Heart right ventricle (tissue), 16 donors: ENCODE data around the gene SATB2. TPM values are rescaled to one million over a fixed set of nuclear protein-coding genes. Genes with fewer than 3 reads are reported as not detected.

Experiments
- ATAC-seq, 8 donors: fragments of 200-7000 bp; cut with Tn5 transposase; one replicate each; pipeline ENCODE4 v1.9.1; 2020; ENCODE audit warnings: mild to moderate bottlenecking in 8 of 8, moderate library complexity in 8 of 8, moderate number of reproducible peaks in 1 of 8
- DNase-seq, 2 donors: peaks; one replicate each; pipeline ENCODE4 v3.0.0-alpha.2; 2020
- H3K27ac ChIP-seq, 10 donors: fragments of 200-600 bp; sonication (generic) in 2 of 10; one replicate each; pipeline versions ENCODE4 v1.5.0 to v1.8.0; 2020 to 2022; ENCODE audit warnings: mild to moderate bottlenecking in 3 of 10
- H3K27me3 ChIP-seq, 7 donors: fragments of 200-600 bp; one replicate each; pipeline ENCODE4 v1.8.0; 2021 to 2022; ENCODE audit warnings: mild to moderate bottlenecking in 2 of 7
- H3K36me3 ChIP-seq, 9 donors: fragments of 200-600 bp; sonication (generic) in 1 of 9; one replicate each; pipeline versions ENCODE4 v1.5.0 to v1.8.0; 2020 to 2022; ENCODE audit warnings: mild to moderate bottlenecking in 2 of 9
- H3K4me1 ChIP-seq, 9 donors: fragments of 200-600 bp; sonication (generic) in 1 of 9; one replicate each; pipeline versions ENCODE4 v1.5.0 to v1.8.0; 2020 to 2022; ENCODE audit warnings: mild to moderate bottlenecking in 4 of 9
- H3K4me3 ChIP-seq, 10 donors: fragments of 200-600 bp; sonication (generic) in 2 of 10; one replicate each; pipeline versions ENCODE4 v1.5.0 to v1.8.0; 2020 to 2022; ENCODE audit warnings: mild to moderate bottlenecking in 7 of 10, moderate library complexity in 2 of 10
- H3K9me3 ChIP-seq, 11 donors: fragments of 200-600 bp in 10 of 11; sonication (generic) in 2 of 11; one replicate each; pipeline versions ENCODE4 v1.5.0 to v1.8.0; 2013 to 2022; ENCODE audit warnings: mild to moderate bottlenecking in 2 of 11, control low read depth in 1 of 11, moderate library complexity in 1 of 11
- CTCF ChIP-seq, 9 donors: fragments of 200-600 bp; sonication (generic) in 2 of 9; IDR thresholded peaks; one replicate each; pipeline versions ENCODE4 v1.5.0 to v1.8.0; 2021 to 2022; ENCODE audit warnings: antibody characterized with exemption in 9 of 9, mild to moderate bottlenecking in 5 of 9, moderate library complexity in 1 of 9
- WGBS, 2 donors: extraction: QIAGEN DNeasy Blood & Tissue Kit; methylation state at CpG; one replicate each; pipeline ENCODE4 v1.1.7; 2013; ENCODE audit warnings: inconsistent platforms in 1 of 2; 5-methylcytosine and 5-hydroxymethylcytosine counted together
- intact Hi-C, 10 donors: fragments of 100-400 bp; cut with DNase I; formaldehyde crosslinking; loops; one replicate each; pipeline versions ENCODE4 v1.11.1 to v1.14.2; 2022
- polyA plus RNA-seq, 2 donors: library from polyadenylated mRNA; stranded (reverse); fragments of 200-250 nt; gene quantifications; one replicate each; pipeline ENCODE4 v1.2.3, GENCODE V29; 2013
- total RNA-seq, 10 donors: library from RNA; stranded (reverse); fragmentation: NEBNext Ultra II Directional in 3 of 10; extraction: Animal tissue kit (Norgen Biotek cat#: 25700) in 3 of 10; gene quantifications; one replicate each; pipeline versions ENCODE4 v1.2.1 to v1.2.4, GENCODE V29; 2021 to 2023
- donor health status: Arrhythmogenic right ventricular cardiomyopathy.
- donor health status: ischemic (EF 13 %, LVEDD 7.1; RV severe dilation, severe dysfunction).
- donor health status: healthy with polysubstance abuse.
- donor health status: DM: no; HTN: yes; CAD: no.
- donor health status: DM: no; HTN: no; CAD: no.
- donor health status: ischemic (EF 25% LVEDD 6.9; RV normal size, moderate dysfunction).
- donor health status: ischemic (EF 25% LVEDD 5.7; RV mildly dilated, moderate dysfunction).
- donor health status: healthy.
- donor health status: DM: yes; HTN: yes; CAD: no.
- donor health status: Ischemic cardiomyopathy.
- donor health status: ischemic (EF 35%, LVEDD 5.7; RV mildly dilated, moderate dysfunction).
- donor health status: nonischemic (EF 11% LVEDD 7.7; RV severe dilation, severe dysfunction).
- donor health status: DM: yes; HTN: yes; CAD: no.
- donor health status: PGD.
- donor health status: ischemic (EF 29% LVEDD 5.4; RV normal size, mild dysfunction).
- donor health status: nonischemic (EF 23%, LVEDD 6.1; RV moderate dilation, normal function).

SATB2 gene
- total and polyA plus RNA-seq, 12 donors, result 0.29 to 2.3 (median 0.70) TPM

- H3K4me3 ChIP-seq, result no peak overlapping the region
- no peaks in the 10 kb centered on the region for H3K36me3 ChIP-seq
- 83 to 86% methylated on average over 1 of the region's 1 CpG for WGBS, 2 donors
- intact Hi-C loops, result no loop called here
- no peaks in the 10 kb centered on the region for H3K27me3 ChIP-seq
- H3K9me3 ChIP-seq, result no peaks in the 10 kb centered on the region
- no peak overlapping the region for H3K27ac ChIP-seq
- no peaks in the 10 kb centered on the region for H3K4me1 ChIP-seq
- TF ChIP-seq CTCF (IDR thresholded peaks at IDR 0.05), result no peak
- no peak for DNase-seq
- ATAC-seq, result no peak
These were observed 142.2 kb downstream of the SATB2 start for GRCh38 chr2:199315299-199316179.

DNA sequence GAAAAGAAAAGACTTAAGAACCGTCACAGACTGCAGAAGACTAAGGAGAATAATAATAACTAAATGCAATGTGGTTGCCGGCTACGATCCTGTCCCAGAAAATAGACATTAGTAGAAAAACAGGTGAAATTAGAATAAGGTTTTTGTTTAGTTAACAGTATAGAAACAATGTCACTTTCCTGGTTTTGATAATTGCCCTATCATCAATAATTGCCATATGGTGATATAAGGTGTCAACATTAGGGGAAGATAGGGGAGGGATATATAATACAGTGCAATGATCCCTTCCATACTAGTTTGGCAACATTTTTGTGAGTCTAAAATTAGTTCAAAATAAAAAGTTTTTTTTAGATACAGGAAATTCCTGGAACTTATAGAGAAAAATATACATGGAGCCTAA, 144.8 kb downstream of the SATB2 start:
- ATAC-seq (no peak), DNase-seq (no peak)
- H3K27me3 ChIP-seq, result no peaks in the 10 kb centered on the region
- 87 to 90% methylated on average over 3 of the region's 3 CpGs for WGBS, 2 donors
- TF ChIP-seq CTCF (IDR thresholded peaks at IDR 0.05), result no peak
- H3K4me1 ChIP-seq, result no peaks in the 10 kb centered on the region
- H3K9me3 ChIP-seq, result no peaks in the 10 kb centered on the region
- no peaks in the 10 kb centered on the region for H3K36me3 ChIP-seq
- no peak overlapping the region for H3K27ac ChIP-seq
- intact Hi-C loops, result no loop called here
- no peak overlapping the region for H3K4me3 ChIP-seq

DNA sequence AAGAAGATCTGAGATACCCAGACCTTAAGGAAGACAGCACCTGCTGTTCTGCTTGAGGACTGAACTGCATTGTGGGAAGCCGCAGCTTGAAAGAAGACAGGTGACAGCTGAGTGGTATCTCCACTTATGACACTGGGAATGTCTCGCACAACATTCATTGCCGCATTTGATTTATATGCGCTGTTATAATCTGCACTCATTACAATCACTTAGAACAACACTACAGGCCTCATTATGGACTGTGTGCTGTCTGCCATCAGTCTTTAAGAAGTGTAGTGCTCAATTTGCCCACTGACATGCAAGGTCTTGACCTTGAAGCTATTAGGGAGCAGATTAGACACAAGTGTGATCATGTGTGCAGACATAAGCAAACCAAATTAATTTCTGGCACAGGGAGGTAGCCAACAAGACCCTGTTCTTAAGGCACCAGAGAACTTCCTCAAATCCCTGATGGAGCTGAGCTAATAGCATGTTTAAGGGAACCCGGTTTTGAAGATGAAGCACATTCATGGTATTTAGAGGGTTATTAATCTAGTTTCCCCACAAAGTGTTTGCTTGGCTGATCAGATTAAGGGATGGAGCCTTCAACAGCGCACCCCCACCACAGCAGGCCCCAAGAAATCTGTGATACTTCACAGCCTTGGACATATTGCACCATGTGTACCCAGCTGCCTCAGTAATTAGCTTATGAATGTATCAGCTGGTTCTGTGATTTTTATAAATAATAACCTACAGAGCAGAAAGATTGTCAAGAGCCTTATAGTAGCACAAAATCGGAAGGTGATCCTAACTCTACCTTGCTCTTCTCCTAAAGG, 146.8 kb downstream of the SATB2 start:
- TF ChIP-seq CTCF (IDR thresholded peaks at IDR 0.05), result no peak
- H3K4me3 ChIP-seq, result no peak overlapping the region
- no peaks in the 10 kb centered on the region for H3K4me1 ChIP-seq
- DNase-seq (no peak), ATAC-seq (no peak)
- intact Hi-C loops, result no loop called here
- no peaks in the 10 kb centered on the region for H3K9me3 ChIP-seq
- no peak overlapping the region for H3K27ac ChIP-seq
- no peaks in the 10 kb centered on the region for H3K36me3 ChIP-seq
- H3K27me3 ChIP-seq, result no peaks in the 10 kb centered on the region
- WGBS, 2 donors, result 89 to 91% methylated on average over 7 of the region's 7 CpGs

DNA sequence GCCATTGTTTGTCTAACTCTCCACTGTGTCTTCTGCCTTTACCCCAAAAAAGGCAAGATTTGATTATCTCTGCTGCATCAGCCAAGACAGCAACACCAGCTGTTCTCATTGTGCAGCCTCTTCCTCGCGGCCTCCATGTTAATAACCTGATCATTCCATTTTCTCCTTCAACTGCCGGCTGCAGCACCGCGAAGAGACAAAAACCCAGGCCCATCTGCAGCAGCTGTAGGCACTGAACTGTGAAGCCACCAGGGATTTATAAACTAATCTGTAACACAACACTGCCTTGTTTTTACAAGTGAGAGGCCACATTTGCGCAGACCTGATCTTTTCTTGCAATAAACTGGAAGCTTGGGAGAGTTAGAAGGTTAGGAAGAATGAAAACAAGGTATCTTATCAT, 147.8 kb downstream of the SATB2 start:
- Histone ChIP-seq H3K9me3 (no peaks in the 10 kb centered on the region), H3K27ac (no peak overlapping the region), H3K4me1 (no peaks in the 10 kb centered on the region), H3K36me3 (no peaks in the 10 kb centered on the region), H3K27me3 (no peaks in the 10 kb centered on the region), H3K4me3 (no peak overlapping the region)
- intact Hi-C loops, result no loop called here
- 83 to 88% methylated on average over 6 of the region's 6 CpGs for WGBS, 2 donors
- DNase-seq (no peak), ATAC-seq (no peak)
- TF ChIP-seq CTCF (IDR thresholded peaks at IDR 0.05), result no peak
